Measurements from ENCODE around the gene ATG7.

DNA sequence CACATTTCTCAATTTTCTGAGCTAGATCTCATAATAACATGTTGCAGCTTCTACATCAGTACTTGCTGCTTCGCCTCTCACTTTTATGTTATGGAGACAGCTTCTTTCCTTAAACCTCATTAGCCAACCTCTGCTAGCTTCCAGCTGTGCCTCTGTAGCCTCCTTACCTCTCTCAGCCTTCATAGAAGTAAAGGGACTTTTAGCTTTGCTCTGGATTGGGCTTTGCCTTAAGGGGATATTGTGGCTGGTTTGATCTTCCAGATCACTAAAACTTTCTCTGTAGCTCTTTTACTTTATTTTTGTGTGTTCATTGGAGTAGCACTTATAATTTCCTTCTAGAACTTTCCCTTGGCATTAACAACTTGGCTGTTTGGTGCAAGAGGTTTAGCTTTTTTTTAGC lies 150.1 kb downstream of the ATG7 start:
- TF ChIP-seq, protein P1, sequence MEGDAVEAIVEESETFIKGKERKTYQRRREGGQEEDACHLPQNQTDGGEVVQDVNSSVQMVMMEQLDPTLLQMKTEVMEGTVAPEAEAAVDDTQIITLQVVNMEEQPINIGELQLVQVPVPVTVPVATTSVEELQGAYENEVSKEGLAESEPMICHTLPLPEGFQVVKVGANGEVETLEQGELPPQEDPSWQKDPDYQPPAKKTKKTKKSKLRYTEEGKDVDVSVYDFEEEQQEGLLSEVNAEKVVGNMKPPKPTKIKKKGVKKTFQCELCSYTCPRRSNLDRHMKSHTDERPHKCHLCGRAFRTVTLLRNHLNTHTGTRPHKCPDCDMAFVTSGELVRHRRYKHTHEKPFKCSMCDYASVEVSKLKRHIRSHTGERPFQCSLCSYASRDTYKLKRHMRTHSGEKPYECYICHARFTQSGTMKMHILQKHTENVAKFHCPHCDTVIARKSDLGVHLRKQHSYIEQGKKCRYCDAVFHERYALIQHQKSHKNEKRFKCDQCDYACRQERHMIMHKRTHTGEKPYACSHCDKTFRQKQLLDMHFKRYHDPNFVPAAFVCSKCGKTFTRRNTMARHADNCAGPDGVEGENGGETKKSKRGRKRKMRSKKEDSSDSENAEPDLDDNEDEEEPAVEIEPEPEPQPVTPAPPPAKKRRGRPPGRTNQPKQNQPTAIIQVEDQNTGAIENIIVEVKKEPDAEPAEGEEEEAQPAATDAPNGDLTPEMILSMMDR (IDR thresholded peaks at IDR 0.05), result no peak
- TF ChIP-seq POLR2A (IDR thresholded peaks at IDR 0.05), result no peak
